GM19452 (cell line): ENCODE measurements around the gene CCDC18.

ENCODE experiments used
- ATAC-seq: cut with Tn5 transposase; IDR thresholded peaks from one replicate; pipeline ENCODE4 v1.9.1; 2021; ENCODE audit not compliant: unreplicated experiment

Gene CCDC18

GRCh38 chr1:93296555-93297154 lies 116.1 kb downstream of the CCDC18 start:
- no peak for ATAC-seq

GRCh38 chr1:93301131-93301530 lies 120.6 kb downstream of the CCDC18 start:
- ATAC-seq: no peak

GRCh38 chr1:93302078-93302477 lies 121.6 kb downstream of the CCDC18 start:
- ATAC-seq: no peak

GRCh38 chr1:93304716-93305138 lies 124.2 kb downstream of the CCDC18 start:
- ATAC-seq: no peak

GRCh38 chr1:93306920-93307319 lies 126.4 kb downstream of the CCDC18 start:
- no peak for ATAC-seq

GRCh38 chr1:93313026-93313425 lies 132.5 kb downstream of the CCDC18 start:
- ATAC-seq: no peak

- no peak for ATAC-seq
Measured at GRCh38 chr1:93317207-93317606, 136.7 kb downstream of the CCDC18 start.

- ATAC-seq: no peak
Measured at GRCh38 chr1:93317943-93318342, 137.4 kb downstream of the CCDC18 start.

- no peak for ATAC-seq
Measured at GRCh38 chr1:93321720-93322119, 141.2 kb downstream of the CCDC18 start.

GRCh38 chr1:93322349-93322748 lies 141.8 kb downstream of the CCDC18 start:
- no peak for ATAC-seq

GRCh38 chr1:93323185-93323820 lies 142.8 kb downstream of the CCDC18 start:
- no peak for ATAC-seq

- ATAC-seq: no peak
Measured at GRCh38 chr1:93324486-93325464, 144.3 kb downstream of the CCDC18 start.
